A549 treated with AZD2906 at 1 μM for 4 hours (cell line): ENCODE results near the gene ZNF189. TPM values are rescaled to one million over a fixed set of nuclear protein-coding genes. Genes with fewer than 3 reads are reported as not detected.

Source experiments
- total RNA-seq: library from RNA; stranded (reverse); fragments of 200-300 nt; extraction: Qiagen RNA extraction; gene quantifications from 5 replicates; pipeline ENCODE4 v1.2.3, GENCODE V29; 2022

ZNF189 gene
- 8.1 to 11.1 TPM (median 8.3 TPM) in 5 replicates for total RNA-seq

DNA sequence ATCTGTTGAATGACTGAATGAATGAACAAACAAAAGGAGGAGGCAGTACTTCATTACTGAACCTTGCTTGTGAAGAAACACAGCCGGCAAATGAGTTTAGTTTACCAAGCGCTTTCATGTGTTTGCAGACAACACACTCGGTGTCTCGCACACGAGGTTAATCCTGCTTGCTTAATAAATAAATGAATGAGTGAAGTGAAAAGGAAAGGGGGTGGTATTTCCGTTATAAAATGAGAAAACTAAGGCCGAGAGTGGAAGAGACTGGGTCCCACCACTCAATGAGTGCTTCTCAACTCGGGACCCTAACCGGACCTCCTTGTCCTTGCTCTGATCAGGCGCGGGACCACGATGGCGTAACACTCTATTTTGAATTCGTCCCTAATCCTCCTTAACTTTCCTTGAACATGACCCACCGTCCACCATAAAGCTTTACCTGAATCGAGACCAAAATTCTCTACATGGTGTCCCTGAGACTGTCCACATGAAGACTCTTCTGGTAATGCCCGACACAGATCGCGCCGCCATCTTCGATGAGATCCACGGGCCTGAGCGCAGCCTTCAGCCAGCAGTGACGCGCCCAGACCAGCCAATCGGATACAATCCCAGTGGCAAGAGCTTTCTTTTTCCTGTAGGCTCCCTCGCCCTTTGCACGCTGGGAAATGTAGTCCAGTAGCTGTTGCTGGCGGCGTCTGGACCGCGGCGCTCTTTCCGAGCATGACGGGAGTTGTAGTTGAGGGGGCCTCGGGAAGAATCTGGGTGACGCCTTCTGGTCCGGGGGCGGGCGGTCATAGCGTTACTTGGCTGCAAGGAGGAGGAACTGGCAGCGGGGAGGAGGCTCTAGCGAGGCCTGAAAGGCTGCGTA is at the start of gene ZNF189, which contains the start of gene MRPL50:
ZNF189 (plus strand) TSS at position 784 of the 862 bp plus-strand sequence. CDS start 306 bp downstream, outside the sequence.
MRPL50 (minus strand) TSS at position 551 of the 862 bp plus-strand sequence; CDS start at position 525, 26 bp downstream.

GRCh38 chr9:101384873-101385536 is 13.6 kb upstream of the ZNF189 start, which contains the start of gene BAAT:
Gene BAAT, minus strand, starts transcription at chr9:101385006. Its CDS starts 13,602 bp downstream, at chr9:101371404.

DNA sequence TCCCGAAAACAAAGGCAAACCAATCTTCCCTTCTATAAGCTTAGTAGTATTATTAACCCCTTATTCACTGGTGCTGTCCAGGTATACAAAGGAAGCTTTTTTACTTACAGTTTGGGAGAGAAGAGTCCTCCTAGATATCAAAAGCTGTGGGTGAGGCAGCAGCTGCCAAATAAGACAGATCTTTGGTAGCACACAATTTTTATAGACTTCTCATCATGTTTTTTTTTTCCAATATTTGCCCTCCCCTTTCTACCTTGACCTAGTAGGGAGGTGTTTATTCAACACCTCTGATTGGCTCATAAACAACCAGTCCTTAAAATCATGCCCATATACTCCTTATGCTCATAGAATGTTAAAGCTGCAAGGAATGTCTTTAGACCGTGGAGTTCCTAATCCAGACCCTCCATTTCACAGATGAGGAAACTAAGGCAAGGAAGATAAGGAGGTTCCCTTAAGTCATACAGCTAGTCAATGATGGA is 37.0 kb downstream of the ZNF189 start, which contains the start of gene ALDOB:
ALDOB (minus strand) TSS at position 174 of the 479 bp plus-strand sequence. CDS start 4,887 bp downstream, outside the sequence.

Other genes with a start within 250 kb of the ZNF189 start
- gene BAAT, start 13.8 kb upstream of the ZNF189 start, total RNA-seq = 0.31 to 0.49 TPM (median 0.46 TPM) in 5 replicates
- 12.6 to 18.8 TPM (median 13.8 TPM) in 5 replicates for gene MRPL50, start 233 bp upstream of the ZNF189 start, total RNA-seq
- gene ALDOB, start 36.9 kb downstream of the ZNF189 start, total RNA-seq = not detected in 5 replicates
- 18.2 to 26.3 TPM (median 20.4 TPM) in 5 replicates for gene RNF20, start 135.0 kb downstream of the ZNF189 start, total RNA-seq
- not detected in 5 replicates for gene PPP3R2, start 196.1 kb downstream of the ZNF189 start, total RNA-seq